Measurements from ENCODE around the gene MPC2. TPM values are rescaled to one million over a fixed set of nuclear protein-coding genes. Genes with fewer than 3 reads are reported as not detected.
"Not testable (repeated sequence)": the region's sequence is repeated elsewhere in the genome, so short reads cannot be mapped to it uniquely, and the experiment has no call there.

Gene MPC2
- total and polyA plus RNA-seq, 7 donors: 44.4 to 252 (median 64.2) TPM

DNA sequence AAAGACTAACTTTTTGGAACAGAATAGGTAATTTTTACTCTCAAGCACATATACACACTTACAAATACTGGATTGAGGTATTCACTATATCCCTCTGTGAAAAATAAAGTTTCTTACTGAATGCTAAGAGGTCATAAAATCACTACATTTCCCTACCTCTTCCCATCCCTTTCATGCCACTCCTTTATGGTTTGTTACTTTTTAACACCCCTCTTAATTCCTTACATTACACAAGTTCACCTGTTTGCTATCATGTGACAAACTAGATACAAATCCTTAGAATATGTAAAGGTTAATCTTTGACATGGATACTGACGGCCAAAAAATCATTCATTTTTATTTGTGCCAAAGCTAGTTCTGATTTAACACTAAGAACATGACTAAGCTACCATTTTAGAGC, 7.1 kb downstream of the MPC2 start:
- 18 to 60% methylated on average over 1 of the region's 1 CpG for WGBS, 2 donors
- peaks cover 0 to 25% (median 20%) of the 10 kb centered on the region in 4 donors for H3K4me1 ChIP-seq

GRCh38 chr1:167928919-167929318, 8.0 kb downstream of the MPC2 start:
- H3K36me3 ChIP-seq; H3K4me3 ChIP-seq; H3K9me3 ChIP-seq; DNase-seq; H3K27me3 ChIP-seq; H3K27ac ChIP-seq; intact Hi-C loops (cut with DNase I): not testable (repeated sequence)
- peaks cover 0 to 17% (median 14%) of the 10 kb centered on the region in 4 donors for H3K4me1 ChIP-seq
- 21 to 73% methylated on average over 9 of the region's 9 CpGs for WGBS, 2 donors

More for the DNA sequence above, 7.1 kb downstream of the MPC2 start:
- TF ChIP-seq POLR2A (IDR thresholded peaks at IDR 0.05): no peak
- TF ChIP-seq CTCF (IDR thresholded peaks at IDR 0.05): no peak
- Histone ChIP-seq H3K36me3 (no peaks in the 10 kb centered on the region), H3K4me3 (no peak overlapping the region), H3K9me3 (no peaks in the 10 kb centered on the region), H3K27me3 (no peaks in the 10 kb centered on the region), H3K27ac (no peak overlapping the region)
- DNase-seq: no peak
- intact Hi-C loops (cut with DNase I): no loop called here

- WGBS, 2 donors: 51 to 82% methylated on average over 2 of the region's 2 CpGs
- DNase-seq: no peak
- intact Hi-C loops (cut with DNase I): no loop called here
- H3K27ac ChIP-seq: no peak overlapping the region
- no peak overlapping the region for H3K4me3 ChIP-seq
- no peaks in the 10 kb centered on the region for H3K27me3 ChIP-seq
- TF ChIP-seq EP300 (IDR thresholded peaks at IDR 0.05): no peak
- TF ChIP-seq POLR2A (IDR thresholded peaks at IDR 0.05): no peak
- no peak for TF ChIP-seq CTCF (IDR thresholded peaks at IDR 0.05)
- no peak for TF ChIP-seq POLR2AphosphoS5 (IDR thresholded peaks at IDR 0.05)
- no peaks in the 10 kb centered on the region for H3K36me3 ChIP-seq
- no peaks in the 10 kb centered on the region for H3K9me3 ChIP-seq
- H3K4me1 ChIP-seq: peaks cover 0 to 13% (median 10%) of the 10 kb centered on the region in 4 donors
These were observed 8.4 kb downstream of the MPC2 start for GRCh38 chr1:167928457-167928852.

DNA sequence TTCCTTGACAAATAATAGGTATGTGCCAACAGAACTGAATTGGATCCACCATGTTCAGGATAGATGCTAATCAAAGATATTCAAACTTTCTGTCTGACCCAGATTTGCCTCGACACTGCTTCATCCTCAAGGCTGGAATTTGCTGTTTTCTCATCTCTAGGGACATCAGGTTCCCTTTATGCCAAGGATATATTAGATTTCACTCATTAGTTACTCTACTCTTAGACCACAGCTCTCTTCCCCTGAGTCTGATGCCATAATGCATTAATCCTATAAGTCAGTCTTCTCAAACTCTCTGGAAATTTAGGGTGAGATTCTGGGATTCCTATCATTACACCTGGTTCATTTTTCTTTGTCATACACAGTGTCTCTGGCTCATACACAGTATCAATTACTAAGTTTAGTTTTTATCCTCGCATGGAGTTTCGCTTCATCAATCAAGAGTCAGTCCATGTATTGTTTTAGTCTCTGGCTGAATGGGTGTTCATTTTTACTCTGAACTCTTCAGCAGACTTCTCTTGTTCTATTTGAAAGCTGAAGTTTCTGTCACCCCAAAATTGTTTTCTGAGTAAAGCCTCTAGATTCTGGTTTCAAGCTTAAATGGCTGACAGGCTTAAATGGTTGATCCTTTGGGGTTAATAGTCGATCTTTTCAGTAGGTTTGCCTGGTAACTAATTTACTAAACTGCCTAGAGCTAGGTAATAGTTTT, 9.7 kb downstream of the MPC2 start:
- Histone ChIP-seq H3K27me3 (no peaks in the 10 kb centered on the region), H3K4me1 (peaks cover 0 to 13% (median 11%) of the 10 kb centered on the region in 4 donors), H3K4me3 (no peak overlapping the region), H3K9me3 (no peaks in the 10 kb centered on the region), H3K27ac (no peak overlapping the region), H3K36me3 (no peaks in the 10 kb centered on the region)
- intact Hi-C loops (cut with DNase I): no loop called here
- TF ChIP-seq POLR2AphosphoS5 (IDR thresholded peaks at IDR 0.05) (no peak), POLR2A (IDR thresholded peaks at IDR 0.05) (no peak)
- 19 to 64% methylated on average over 4 of the region's 4 CpGs for whole genome bisulfite sequencing, 2 donors
- no peak for DNase-seq

GRCh38 chr1:167926486-167926997, 10.3 kb downstream of the MPC2 start:
- WGBS, 2 donors: 19 to 75% methylated on average over 6 of the region's 6 CpGs
- Histone ChIP-seq H3K4me1 (peaks cover 0 to 18% (median 13%) of the 10 kb centered on the region in 4 donors), H3K4me3 (no peak overlapping the region), H3K27me3 (no peaks in the 10 kb centered on the region), H3K27ac (no peak overlapping the region), H3K9me3 (no peaks in the 10 kb centered on the region), H3K36me3 (no peaks in the 10 kb centered on the region)
- intact Hi-C loops (cut with DNase I): no loop called here
- TF ChIP-seq POLR2AphosphoS5 (IDR thresholded peaks at IDR 0.05) (no peak), EP300 (IDR thresholded peaks at IDR 0.05) (no peak), POLR2A (IDR thresholded peaks at IDR 0.05) (no peak), CTCF (IDR thresholded peaks at IDR 0.05) (no peak)
- no peak for DNase-seq
